Spinal cord (tissue), 10 donors: ENCODE results near the gene PRR9. TPM values are rescaled to one million over a fixed set of nuclear protein-coding genes. Genes with fewer than 3 reads are reported as not detected.

Source experiments
- DNase-seq, 6 donors: peaks; one replicate each; pipeline versions ENCODE4 v3.0.0 to v3.0.0-alpha.2; 2013 to 2015; ENCODE audit warnings: low spot score in 6 of 6, low read depth in 4 of 6
- H3K27ac ChIP-seq: one replicate; pipeline ENCODE4 v1.5.1; 2013; ENCODE audit warnings: low read depth, low read length, control low read depth
- H3K27me3 ChIP-seq: one replicate; pipeline ENCODE4 v1.6.1; 2013; ENCODE audit warnings: low read length; ENCODE audit not compliant: control insufficient read depth, insufficient read depth
- H3K36me3 ChIP-seq: one replicate; pipeline ENCODE4 v1.6.1; 2013; ENCODE audit warnings: low read length; ENCODE audit not compliant: control insufficient read depth, insufficient read depth
- H3K4me1 ChIP-seq: one replicate; pipeline ENCODE4 v1.6.1; 2013; ENCODE audit warnings: low read length; ENCODE audit not compliant: control insufficient read depth, insufficient read depth
- H3K4me3 ChIP-seq: one replicate; pipeline ENCODE4 v1.5.1; 2013; ENCODE audit warnings: low read depth, low read length, control low read depth
- H3K9me3 ChIP-seq: one replicate; pipeline ENCODE4 v1.6.1; 2013; ENCODE audit warnings: low read length; ENCODE audit not compliant: control insufficient read depth, insufficient read depth
- WGBS: methylation state at CpG from one replicate; pipeline ENCODE4 v1.1.5; 2013; ENCODE audit warnings: missing lambda C conversion rate; ENCODE audit not compliant: insufficient coverage; 5-methylcytosine and 5-hydroxymethylcytosine counted together
- polyA plus RNA-seq, 2 donors: library from polyadenylated mRNA; unstranded; fragments of 120-200 nt; gene quantifications; one replicate each; pipeline ENCODE4 v1.2.1, GENCODE V29; 2013; ENCODE audit not compliant: insufficient read length in 2 of 2
- total RNA-seq, 2 donors: library from RNA; depleted of rRNA in 1 of 2; stranded (reverse); fragments of 120-200 nt in 1 of 2; fragments of >200 nt in 1 of 2; gene quantifications; one replicate each; pipeline versions ENCODE4 v1.2.3 to v1.2.4, GENCODE V29; 2013 to 2014
- donor health status: healthy.

The PRR9 gene
- total and polyA plus RNA-seq, 4 donors, result not detected

DNA sequence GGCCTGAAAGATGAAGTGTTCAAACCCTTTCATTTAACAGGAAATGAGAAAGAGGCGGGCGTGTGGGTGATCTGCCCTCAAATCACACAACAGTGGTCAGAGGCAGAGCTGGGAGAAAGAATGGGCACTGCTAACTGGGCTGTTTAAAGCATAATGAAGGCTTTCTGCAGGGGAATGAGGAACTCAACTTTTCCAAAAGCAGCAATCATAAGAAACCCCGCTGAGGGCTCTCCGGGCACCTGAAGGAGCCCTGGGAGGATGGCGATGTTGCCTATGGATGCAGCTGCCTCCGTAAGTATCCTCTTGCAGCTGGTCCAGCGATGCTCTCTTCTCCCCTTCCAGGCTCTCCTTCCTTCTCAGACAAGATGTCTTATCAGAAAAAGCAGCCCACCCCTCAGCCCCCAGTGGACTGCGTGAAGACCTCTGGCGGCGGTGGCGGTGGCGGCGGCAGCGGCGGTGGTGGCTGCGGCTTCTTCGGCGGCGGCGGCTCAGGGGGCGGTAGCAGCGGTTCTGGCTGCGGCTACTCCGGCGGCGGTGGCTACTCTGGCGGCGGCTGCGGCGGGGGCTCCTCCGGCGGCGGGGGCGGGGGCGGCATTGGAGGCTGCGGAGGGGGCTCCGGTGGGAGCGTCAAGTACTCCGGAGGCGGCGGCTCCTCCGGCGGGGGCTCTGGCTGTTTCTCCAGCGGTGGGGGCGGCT is 43.3 kb downstream of the PRR9 start:
- Histone ChIP-seq H3K36me3 (no peaks in the 10 kb centered on the region), H3K4me1 (peaks cover 10% of the 10 kb centered on the region), H3K27me3 (peaks cover 10% of the 10 kb centered on the region), H3K9me3 (peaks cover 2% of the 10 kb centered on the region), H3K4me3 (peak overlapping the region; percentile 6), H3K27ac (no peak overlapping the region)
- under 1% methylated on average over 43 of the region's 45 CpGs for WGBS
- DNase-seq, result peak in 4 of 6 donors; percentile 15 to 80 (median 45)

DNA sequence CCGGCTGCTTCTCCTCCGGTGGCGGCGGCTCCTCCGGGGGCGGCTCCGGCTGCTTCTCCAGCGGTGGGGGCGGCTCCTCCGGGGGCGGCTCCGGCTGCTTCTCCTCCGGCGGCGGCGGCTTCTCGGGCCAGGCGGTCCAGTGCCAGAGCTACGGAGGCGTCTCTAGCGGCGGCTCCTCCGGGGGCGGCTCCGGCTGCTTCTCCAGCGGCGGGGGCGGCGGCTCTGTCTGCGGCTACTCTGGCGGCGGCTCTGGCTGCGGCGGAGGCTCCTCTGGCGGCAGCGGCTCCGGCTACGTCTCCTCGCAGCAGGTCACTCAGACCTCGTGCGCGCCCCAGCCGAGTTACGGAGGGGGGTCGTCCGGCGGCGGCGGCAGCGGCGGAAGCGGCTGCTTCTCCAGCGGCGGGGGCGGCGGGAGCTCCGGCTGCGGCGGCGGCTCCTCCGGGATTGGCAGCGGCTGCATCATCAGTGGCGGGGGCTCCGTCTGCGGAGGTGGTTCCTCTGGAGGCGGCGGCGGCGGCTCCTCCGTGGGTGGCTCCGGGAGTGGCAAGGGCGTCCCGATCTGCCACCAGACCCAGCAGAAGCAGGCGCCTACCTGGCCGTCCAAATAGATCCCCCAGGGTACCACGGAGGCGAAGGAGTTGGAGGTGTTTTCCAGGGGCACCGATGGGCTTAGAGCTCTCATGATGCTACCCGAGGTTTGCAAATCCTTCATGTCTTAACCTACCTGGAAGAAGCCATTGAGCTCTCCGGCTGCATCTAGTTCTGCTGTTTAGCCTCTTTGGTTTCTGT is 44.1 kb downstream of the PRR9 start:
- Histone ChIP-seq H3K4me3 (peak overlapping the region; percentile 28), H3K27me3 (peaks cover 10% of the 10 kb centered on the region), H3K4me1 (peaks cover 10% of the 10 kb centered on the region), H3K9me3 (peaks cover 2% of the 10 kb centered on the region), H3K36me3 (no peaks in the 10 kb centered on the region), H3K27ac (no peak overlapping the region)
- DNase-seq, result peak in 5 of 6 donors; percentile 10 to 79 (median 22)
- WGBS, result under 1% methylated on average over 79 of the region's 80 CpGs

DNA sequence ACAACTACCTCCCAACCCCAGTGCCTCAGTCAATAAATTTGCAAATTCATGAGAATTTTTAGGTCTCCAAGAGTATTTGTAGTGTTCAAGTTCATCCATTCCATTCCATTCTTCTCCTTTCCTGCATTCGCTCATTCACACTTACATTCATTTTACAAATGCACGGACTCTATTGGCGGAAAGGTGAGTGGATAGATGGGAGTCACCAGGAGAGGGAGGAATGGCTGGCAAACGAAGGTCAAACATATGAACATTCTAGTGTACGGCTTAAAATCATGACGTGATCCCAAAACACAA is 44.6 kb downstream of the PRR9 start:
- peak in 3 of 6 donors; percentile 2 to 76 (median 7) for DNase-seq
- Histone ChIP-seq H3K9me3 (peaks cover 2% of the 10 kb centered on the region), H3K36me3 (no peaks in the 10 kb centered on the region), H3K4me3 (peak overlapping the region; percentile 28), H3K27ac (no peak overlapping the region), H3K27me3 (peaks cover 10% of the 10 kb centered on the region), H3K4me1 (peaks cover 10% of the 10 kb centered on the region)
- 22% methylated on average over 4 of the region's 6 CpGs for WGBS

DNA sequence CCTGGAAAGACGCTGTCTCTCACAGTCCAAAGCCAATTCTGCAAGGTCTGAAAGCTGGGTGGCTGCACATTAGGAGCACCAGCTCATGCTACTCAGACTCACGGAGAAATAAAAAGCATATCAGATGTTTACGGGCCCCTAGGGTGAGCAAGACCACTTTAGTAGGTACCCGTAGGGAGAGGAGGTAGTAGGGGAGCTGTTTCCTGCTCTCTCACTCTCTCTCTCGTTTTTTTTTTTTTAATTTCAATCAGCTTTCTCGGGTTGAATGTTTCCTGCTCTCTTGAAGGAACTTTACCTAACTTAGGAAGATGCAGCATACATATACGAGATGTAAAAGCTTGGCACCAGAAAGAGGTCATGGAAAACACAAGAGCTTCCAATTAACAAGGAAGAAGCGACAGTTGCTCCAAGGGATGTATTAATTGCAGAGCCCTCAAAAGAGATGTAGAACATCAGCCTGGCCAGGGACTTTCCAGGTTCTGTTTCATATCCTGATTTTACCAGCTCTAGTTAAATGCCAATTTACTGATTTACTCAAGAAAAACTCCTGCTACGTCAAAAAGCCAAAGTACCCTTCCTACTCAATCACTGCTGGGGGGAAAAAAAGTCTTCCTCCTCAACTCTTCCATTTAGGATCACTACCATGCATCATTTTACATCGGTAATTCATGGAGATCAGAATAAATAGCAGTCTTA is 45.2 kb downstream of the PRR9 start:
- no peak overlapping the region for H3K4me3 ChIP-seq
- H3K27me3 ChIP-seq, result peaks cover 10% of the 10 kb centered on the region

DNA sequence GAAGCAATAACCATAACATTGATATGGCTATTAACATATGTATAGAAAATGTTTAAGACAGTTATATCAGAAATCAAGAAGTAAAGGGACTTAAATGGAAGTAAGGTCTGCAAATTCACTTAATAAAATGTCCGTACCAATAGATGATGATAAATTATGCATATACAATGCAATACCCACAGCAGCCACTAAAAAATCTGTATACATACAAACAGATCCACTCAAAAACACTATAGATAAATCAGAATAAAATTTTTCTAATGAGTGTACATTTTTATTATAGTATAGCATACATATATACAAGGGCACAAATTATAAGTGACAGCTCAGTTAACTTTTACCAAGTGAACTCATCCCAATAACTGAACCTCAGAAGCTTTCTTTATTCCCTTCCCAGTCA is 48.1 kb downstream of the PRR9 start:
- H3K27me3 ChIP-seq, result peaks cover 10% of the 10 kb centered on the region
- no peak overlapping the region for H3K27ac ChIP-seq
- no peak overlapping the region for H3K4me3 ChIP-seq
- H3K9me3 ChIP-seq, result peaks cover 2% of the 10 kb centered on the region
- peaks cover 10% of the 10 kb centered on the region for H3K4me1 ChIP-seq
- H3K36me3 ChIP-seq, result no peaks in the 10 kb centered on the region
- DNase-seq, result no peak
- WGBS, result no CpG with 5 or more reads among the region's 1 CpG

More for the DNA sequence above, 45.2 kb downstream of the PRR9 start:
- no peaks in the 10 kb centered on the region for H3K36me3 ChIP-seq
- peaks cover 2% of the 10 kb centered on the region for H3K9me3 ChIP-seq
- H3K27ac ChIP-seq, result no peak overlapping the region
- WGBS, result 62% methylated on average over 4 of the region's 10 CpGs
- DNase-seq, result no peak
- H3K4me1 ChIP-seq, result peaks cover 10% of the 10 kb centered on the region

Other genes with a start within 250 kb of the PRR9 start
- not detected for gene SPRR4, start 246.9 kb upstream of the PRR9 start, total RNA-seq
- not detected for gene SPRR4, start 246.9 kb upstream of the PRR9 start, polyA plus RNA-seq
- not detected for gene SPRR1A, start 233.5 kb upstream of the PRR9 start, total RNA-seq
- not detected for gene SPRR1A, start 233.5 kb upstream of the PRR9 start, polyA plus RNA-seq
- under 1 TPM in 1 of 2 donors, not detected in 1; 0.39 TPM for gene SPRR3, start 215.8 kb upstream of the PRR9 start, total RNA-seq
- gene SPRR3, start 215.8 kb upstream of the PRR9 start, polyA plus RNA-seq, result under 1 TPM; 0.24 to 0.49 TPM
- not detected for gene SPRR1B, start 186.4 kb upstream of the PRR9 start, total RNA-seq
- gene SPRR1B, start 186.4 kb upstream of the PRR9 start, polyA plus RNA-seq, result not detected
- gene SPRR2D, start 176.5 kb upstream of the PRR9 start, total RNA-seq, result not detected
- not detected for gene SPRR2D, start 176.5 kb upstream of the PRR9 start, polyA plus RNA-seq
- not detected for gene SPRR2A, start 160.1 kb upstream of the PRR9 start, total RNA-seq
- not detected for gene SPRR2A, start 160.1 kb upstream of the PRR9 start, polyA plus RNA-seq
- not detected for gene SPRR2B, start 146.0 kb upstream of the PRR9 start, total RNA-seq
- not detected for gene SPRR2B, start 146.0 kb upstream of the PRR9 start, polyA plus RNA-seq
- not detected for gene SPRR2E, start 123.1 kb upstream of the PRR9 start, total RNA-seq
- gene SPRR2E, start 123.1 kb upstream of the PRR9 start, polyA plus RNA-seq, result not detected
- under 1 TPM in 1 of 2 donors, not detected in 1; 0.22 TPM for gene SPRR2F, start 104.1 kb upstream of the PRR9 start, total RNA-seq
- gene SPRR2F, start 104.1 kb upstream of the PRR9 start, polyA plus RNA-seq, result 1 to 10 TPM; 1.3 TPM
- gene SPRR2G, start 66.7 kb upstream of the PRR9 start, total RNA-seq, result not detected
- under 1 TPM in 1 of 2 donors, not detected in 1; 0.39 TPM for gene SPRR2G, start 66.7 kb upstream of the PRR9 start, polyA plus RNA-seq
- not detected for gene LELP1, start 14.2 kb upstream of the PRR9 start, total RNA-seq
- not detected for gene LELP1, start 14.2 kb upstream of the PRR9 start, polyA plus RNA-seq
- under 1 TPM in 1 of 2 donors, not detected in 1; 0.22 TPM for gene LORICRIN, start 42.1 kb downstream of the PRR9 start, total RNA-seq
- gene LORICRIN, start 42.1 kb downstream of the PRR9 start, polyA plus RNA-seq, result under 1 TPM; 0.62 to 0.77 TPM
- gene PGLYRP3, start 95.4 kb downstream of the PRR9 start, total RNA-seq, result not detected
- not detected for gene PGLYRP3, start 95.4 kb downstream of the PRR9 start, polyA plus RNA-seq
- gene PGLYRP4, start 131.3 kb downstream of the PRR9 start, total RNA-seq, result not detected
- gene PGLYRP4, start 131.3 kb downstream of the PRR9 start, polyA plus RNA-seq, result not detected
- gene S100A9, start 140.3 kb downstream of the PRR9 start, total RNA-seq, result 100 to 1,000 TPM in 1 of 2 donors, 10 to 100 TPM in 1; 16.5 to 829 TPM
- 1 to 10 TPM; 2.1 to 4.3 TPM for gene S100A9, start 140.3 kb downstream of the PRR9 start, polyA plus RNA-seq
- gene S100A12, start 158.0 kb downstream of the PRR9 start, total RNA-seq, result 10 to 100 TPM in 1 of 2 donors, 1 to 10 TPM in 1; 1.4 to 87.6 TPM
- not detected for gene S100A12, start 158.0 kb downstream of the PRR9 start, polyA plus RNA-seq
- gene S100A8, start 173.5 kb downstream of the PRR9 start, total RNA-seq, result 100 to 1,000 TPM in 1 of 2 donors, 1 to 10 TPM in 1; 8.3 to 286 TPM
- 1 to 10 TPM; 1.3 to 3.8 TPM for gene S100A8, start 173.5 kb downstream of the PRR9 start, polyA plus RNA-seq
- not detected for gene S100A7A, start 198.9 kb downstream of the PRR9 start, total RNA-seq
- not detected for gene S100A7A, start 198.9 kb downstream of the PRR9 start, polyA plus RNA-seq
- not detected for gene S100A7, start 243.1 kb downstream of the PRR9 start, total RNA-seq
- gene S100A7, start 243.1 kb downstream of the PRR9 start, polyA plus RNA-seq, result not detected